DMS 273 (cell line): ENCODE data around the gene MIER3.
"Not testable (repeated sequence)": the region's sequence is repeated elsewhere in the genome, so short reads cannot be mapped to it uniquely, and the experiment has no call there.

Source experiments
- DNase-seq: peaks from one replicate; lab custom pipeline; 2025; ENCODE audit not compliant: unreplicated experiment; lab: John Stamatoyannopoulos, UW

The MIER3 gene, protein sequence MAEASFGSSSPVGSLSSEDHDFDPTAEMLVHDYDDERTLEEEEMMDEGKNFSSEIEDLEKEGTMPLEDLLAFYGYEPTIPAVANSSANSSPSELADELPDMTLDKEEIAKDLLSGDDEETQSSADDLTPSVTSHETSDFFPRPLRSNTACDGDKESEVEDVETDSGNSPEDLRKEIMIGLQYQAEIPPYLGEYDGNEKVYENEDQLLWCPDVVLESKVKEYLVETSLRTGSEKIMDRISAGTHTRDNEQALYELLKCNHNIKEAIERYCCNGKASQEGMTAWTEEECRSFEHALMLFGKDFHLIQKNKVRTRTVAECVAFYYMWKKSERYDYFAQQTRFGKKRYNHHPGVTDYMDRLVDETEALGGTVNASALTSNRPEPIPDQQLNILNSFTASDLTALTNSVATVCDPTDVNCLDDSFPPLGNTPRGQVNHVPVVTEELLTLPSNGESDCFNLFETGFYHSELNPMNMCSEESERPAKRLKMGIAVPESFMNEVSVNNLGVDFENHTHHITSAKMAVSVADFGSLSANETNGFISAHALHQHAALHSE

GRCh38 chr5:56951946-56952691, at the start of gene MIER3:
Gene MIER3, minus strand, starts transcription at chr5:56952123. Its CDS starts 21 bp downstream, at chr5:56952102.
- peak; percentile 90 for DNase-seq

GRCh38 chr5:56995596-56995995, 43.7 kb upstream of the MIER3 start:
- no peak for DNase-seq

GRCh38 chr5:56993241-56993640, 41.3 kb upstream of the MIER3 start:
- no peak for DNase-seq

GRCh38 chr5:56989676-56990075, 37.8 kb upstream of the MIER3 start:
- DNase-seq, result no peak

DNA sequence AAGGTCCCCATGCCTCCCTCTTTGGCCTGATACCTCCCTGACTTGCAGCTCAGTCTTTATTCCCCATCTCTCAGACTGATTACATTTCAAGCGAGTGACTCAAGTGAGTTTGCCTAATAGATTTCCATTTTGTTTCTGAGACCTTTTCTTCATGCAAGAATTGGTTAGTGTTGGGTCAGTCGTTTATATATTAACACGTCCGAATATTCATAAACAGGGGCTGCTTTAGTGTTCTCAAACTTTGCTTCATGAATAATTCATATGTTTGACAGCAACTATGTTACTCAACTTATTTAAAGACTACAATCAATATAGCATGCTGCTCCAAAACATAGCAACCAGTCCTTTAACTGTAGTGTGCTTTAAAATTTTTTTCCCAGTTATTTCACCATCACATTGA, 36.6 kb upstream of the MIER3 start:
- DNase-seq, result no peak

DNA sequence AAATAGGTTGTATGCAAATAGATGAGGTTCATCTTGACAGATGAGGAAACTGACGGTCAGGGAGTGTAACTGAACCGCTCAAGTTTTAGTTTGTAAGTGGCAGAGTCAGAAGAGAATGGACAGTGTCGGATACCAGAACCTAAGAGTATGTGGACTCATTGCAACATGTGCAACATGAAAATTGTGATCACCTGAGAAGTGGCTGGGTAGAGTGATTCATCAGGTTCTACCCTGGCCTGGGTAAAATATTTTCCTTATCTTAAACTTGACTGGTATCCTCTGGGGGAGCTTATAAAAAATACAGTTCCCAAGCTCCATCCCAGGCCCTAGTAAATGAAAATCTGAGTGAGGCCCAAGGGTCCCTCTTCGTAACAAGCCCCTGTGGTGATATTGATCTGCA, 35.2 kb upstream of the MIER3 start:
- DNase-seq, result no peak

DNA sequence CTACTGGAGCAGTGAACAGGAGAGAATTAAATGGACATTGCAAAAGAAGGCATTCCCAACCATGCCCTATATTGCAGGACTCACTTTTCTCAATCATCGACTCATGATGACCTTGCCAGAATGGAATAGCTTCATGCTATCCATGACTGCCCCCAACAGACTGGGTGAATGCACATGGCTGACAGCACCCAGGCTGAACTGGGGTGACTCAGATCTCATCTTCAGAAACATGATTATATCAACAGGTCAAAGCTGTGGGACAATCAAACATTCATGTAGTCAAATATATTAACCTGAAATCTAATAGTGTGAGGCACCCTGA, 34.7 kb upstream of the MIER3 start:
- no peak for DNase-seq

DNA sequence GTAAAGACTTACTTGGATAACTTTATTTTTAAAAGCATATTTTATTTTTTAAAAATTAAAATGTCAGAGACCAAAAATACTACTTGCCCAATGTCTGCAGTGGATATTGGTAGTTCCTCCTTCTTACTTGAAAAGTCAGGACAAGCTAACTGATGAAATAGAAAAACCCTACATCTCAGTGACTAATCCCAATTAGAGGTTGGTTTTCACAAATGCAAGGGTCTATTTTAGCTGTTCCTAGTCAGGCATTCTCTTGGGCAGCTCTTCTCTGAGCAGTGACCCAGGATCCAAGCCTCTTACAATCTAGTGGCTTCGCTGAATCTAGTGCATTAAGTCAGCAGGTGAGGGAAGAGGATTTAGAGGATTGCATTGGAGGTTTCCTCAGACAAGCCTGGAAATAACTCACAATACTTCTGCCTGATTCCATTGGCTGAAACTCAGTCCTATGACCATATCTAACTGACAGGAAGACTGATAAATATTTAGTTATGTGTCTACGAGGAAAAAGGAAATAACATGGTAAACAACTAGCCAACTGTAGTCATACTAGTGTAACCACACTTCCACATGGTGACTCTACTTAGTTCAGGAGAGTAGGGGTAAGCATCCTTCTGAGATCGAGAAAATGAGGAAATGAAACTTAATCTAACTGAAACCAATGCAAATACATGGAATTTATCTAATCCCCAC, 34.2 kb upstream of the MIER3 start:
- no peak for DNase-seq

DNA sequence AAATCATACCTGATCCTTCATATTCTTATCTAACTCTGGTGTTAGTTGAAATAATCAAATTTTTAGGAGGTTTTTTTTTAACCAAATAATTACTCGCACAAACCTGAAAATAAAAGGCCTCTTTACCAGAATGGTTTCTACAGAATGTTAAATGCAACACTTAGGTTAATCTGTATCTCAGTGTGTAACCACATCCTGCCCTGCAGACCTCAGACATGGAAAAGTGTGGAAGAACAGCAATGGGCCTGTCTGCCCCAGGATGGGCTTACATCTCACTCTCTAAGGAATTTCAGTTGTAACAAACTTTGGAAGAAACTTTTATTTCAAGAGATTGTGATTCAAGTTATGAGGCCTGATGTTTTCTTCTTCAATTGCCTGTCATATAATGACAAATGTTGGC, 32.5 kb upstream of the MIER3 start:
- DNase-seq, result no peak

- no peak for DNase-seq
Measured at GRCh38 chr5:56983593-56984361, 31.9 kb upstream of the MIER3 start.

DNA sequence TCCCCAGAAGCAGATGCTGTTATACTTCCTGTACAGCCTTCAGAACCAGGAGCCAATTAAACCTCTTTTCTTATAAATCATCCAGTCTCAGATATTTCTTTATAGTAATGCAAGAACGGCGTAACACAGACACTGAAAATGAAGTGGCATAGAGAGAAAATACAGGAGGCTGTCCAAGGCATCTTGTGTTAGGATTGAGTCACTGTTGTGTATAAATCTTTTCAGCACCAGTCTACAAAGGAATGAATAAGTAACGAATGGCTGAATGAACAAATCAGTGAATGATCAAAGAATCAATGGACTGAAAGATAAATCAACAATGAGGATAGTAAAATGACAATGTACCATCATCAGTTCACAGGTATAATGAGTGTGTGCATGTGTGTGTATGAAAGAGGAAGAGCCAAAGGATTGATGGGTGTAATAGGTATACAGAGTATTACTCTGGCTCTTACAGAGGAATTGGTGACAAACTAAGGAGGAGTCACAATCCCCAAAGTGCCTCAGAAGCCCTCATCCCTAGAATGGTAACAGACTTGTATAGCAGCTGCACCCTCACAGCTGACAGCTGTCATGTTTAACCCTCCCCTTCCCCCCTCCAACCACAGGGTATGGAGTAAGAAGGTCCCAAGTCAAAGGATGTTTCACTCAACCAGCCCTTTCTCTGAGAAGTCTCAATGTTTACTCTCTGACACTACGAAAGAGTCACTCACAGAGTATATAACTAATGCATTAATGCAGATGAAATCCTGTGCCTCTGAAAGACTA, 29.8 kb upstream of the MIER3 start:
- peak; percentile 12 for DNase-seq

GRCh38 chr5:56979968-56980367, 28.0 kb upstream of the MIER3 start:
- DNase-seq, result no peak

GRCh38 chr5:56979526-56979925, 27.6 kb upstream of the MIER3 start:
- DNase-seq, result not testable (repeated sequence)

- no peak for DNase-seq
Measured at GRCh38 chr5:56977822-56978221, 25.9 kb upstream of the MIER3 start.

DNA sequence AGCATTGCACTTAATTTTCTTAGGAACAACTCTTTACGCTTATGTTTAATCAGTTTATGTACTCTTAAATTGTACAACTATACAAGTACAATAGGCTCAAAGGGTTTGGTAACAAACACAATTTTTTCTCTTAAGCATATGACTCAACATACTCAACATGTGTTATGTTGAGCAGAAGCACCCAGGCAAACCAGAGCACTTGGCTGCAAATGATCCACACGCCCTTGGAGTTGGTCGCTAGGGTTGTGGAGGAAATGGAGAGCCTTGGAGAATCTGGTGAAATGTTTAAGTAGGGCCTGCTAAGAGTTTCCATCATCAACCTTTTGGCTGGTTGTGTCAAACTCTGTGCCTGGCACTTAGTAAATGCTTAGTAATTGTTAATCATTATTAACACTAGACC, 25.1 kb upstream of the MIER3 start:
- no peak for DNase-seq

DNA sequence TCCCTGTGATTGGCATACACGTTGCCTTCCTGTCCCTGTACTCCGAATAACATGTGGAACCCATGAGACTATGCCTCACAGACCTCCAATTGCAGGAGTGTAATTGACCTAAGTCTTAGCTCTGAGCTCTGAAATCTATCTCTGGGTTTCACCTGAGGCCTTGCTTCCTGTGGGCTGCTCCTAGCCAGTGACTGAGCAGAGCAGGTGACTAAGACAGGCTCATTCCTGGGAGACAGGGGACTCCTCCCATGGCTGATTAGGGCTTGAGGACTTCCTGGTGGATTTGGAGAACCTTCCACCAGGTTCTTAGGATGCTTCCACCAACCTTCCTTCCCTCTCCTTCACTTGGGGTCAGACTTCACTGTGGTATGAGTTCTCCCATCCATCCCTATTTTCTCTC, 22.3 kb upstream of the MIER3 start:
- no peak for DNase-seq

DNA sequence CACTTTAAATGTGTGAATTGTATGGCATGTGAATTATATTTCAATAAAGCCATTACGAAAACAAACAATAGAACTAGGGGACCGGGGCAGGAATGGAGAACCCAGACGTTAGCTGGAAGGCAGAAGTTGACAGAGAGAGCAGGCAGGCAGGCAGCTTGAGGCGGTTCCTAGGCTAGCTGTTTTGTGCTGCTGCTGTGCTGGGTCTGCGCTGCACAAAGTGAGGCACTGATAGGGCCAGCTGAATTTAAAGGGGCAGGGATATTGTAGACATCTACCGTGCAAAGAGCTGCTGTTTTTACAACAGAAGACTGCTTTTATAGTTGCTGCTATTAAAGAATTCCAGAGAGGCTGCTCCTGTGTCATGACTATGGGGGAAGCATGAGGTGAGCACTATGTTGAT, 21.6 kb upstream of the MIER3 start:
- no peak for DNase-seq

DNA sequence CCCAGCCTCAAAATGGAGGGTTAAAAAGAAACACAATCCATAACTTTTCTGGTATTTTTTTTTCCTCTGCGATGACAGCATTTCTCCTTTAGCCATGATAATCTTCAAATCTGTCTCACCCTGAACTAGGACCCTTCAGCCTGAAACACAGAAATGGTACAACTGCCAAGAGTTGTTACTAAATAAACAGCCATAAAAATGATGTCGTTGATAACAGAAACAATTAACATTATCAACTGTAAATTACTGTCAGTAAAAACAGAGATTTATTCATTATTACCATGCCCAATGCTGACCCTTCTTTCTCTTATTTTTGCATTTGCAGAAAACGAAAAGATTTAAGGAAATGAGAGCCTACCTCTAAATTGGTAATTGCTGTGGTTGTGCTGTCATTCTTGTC, 19.4 kb upstream of the MIER3 start:
- no peak for DNase-seq

DNA sequence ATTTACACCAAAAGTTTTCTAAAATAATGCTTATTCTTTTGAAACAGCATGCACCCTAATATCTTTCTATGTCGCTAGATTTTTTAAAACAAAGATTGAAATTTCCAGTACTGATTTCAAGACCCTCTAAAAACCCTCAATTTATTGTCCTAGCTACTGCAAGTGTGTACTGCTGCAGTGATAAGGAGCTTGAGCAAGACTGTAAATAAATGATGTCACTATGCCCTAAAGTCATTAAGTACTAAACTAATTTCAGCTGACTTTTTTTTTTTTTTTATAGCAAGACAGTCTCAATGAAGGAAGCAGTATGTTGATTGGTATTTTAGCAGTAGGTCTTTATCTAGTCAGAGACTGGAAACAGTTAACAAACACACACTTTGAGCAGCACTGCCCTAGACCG, 12.2 kb upstream of the MIER3 start:
- no peak for DNase-seq

DNA sequence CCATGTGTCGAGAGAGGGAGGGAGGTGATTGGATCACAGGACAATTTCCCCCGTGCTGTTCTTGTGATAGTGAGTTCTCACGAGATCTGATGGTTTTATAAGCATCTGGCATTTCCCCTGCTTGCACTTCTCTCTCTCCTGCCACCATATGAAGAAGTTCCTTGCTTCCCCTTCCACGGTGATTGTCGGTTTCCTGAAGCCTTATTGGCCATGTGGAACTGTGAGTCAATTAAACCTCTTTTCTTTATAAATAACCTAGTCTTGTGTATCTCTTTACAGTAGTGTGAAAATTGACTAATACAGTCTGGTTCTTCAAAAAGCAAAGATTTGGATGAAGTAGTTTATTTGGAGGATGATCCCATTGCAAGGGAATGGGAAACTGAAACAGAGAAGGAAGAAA, 11.3 kb upstream of the MIER3 start:
- no peak for DNase-seq
